AG09309 (cell line): ENCODE data around the gene ACAP3.
A peak's percentile ranks its signal among the peaks of the same experiment; 100 is the strongest.
"Not testable (repeated sequence)": the region's sequence is repeated elsewhere in the genome, so short reads cannot be mapped to it uniquely, and the experiment has no call there.

Experiments
- DNase-seq: peaks from one replicate; pipeline ENCODE4 v3.0.0-alpha.2; 2010; ENCODE audit warnings: low read depth
- H3K4me3 ChIP-seq: 2 replicates; pipeline ENCODE4 v1.5.1; 2011; ENCODE audit warnings: mild to moderate bottlenecking, low read depth, low read length, moderate library complexity; ENCODE audit not compliant: control insufficient read depth
- TF ChIP-seq, protein P1 (sequence below): IDR thresholded peaks from 2 replicates; pipeline ENCODE4 v1.5.1; 2011; ENCODE audit warnings: mild to moderate bottlenecking, low read depth, low read length, inconsistent platforms; ENCODE audit not compliant: insufficient read depth, control insufficient read depth; ENCODE audit errors: missing control alignments

ACAP3 gene

DNA sequence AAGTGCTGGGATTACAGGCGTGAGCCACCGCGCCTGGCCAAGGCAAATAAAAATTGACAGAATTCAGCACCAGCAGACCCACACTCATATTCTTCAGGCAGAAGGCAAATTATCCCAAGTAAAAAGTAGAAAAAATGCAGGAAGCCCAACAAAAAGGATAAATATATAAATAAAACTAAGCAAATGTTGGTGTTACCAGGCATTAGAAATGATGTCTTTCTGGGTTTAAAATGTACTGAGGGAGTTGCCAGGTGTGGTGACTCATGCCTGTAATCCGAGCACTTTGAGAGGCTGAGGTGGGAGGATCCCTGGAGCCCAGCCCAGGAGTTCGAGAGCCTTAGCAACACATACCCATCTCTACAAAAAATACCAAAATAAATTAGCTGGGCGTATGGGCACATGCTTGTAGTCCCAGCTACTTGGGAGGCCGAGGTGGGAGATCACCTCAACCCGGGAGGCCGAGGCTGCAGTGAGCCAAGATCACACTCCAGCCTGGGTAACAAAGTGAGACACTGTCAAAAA, 10.5 kb upstream of the ACAP3 start:
- TF ChIP-seq, protein P1, sequence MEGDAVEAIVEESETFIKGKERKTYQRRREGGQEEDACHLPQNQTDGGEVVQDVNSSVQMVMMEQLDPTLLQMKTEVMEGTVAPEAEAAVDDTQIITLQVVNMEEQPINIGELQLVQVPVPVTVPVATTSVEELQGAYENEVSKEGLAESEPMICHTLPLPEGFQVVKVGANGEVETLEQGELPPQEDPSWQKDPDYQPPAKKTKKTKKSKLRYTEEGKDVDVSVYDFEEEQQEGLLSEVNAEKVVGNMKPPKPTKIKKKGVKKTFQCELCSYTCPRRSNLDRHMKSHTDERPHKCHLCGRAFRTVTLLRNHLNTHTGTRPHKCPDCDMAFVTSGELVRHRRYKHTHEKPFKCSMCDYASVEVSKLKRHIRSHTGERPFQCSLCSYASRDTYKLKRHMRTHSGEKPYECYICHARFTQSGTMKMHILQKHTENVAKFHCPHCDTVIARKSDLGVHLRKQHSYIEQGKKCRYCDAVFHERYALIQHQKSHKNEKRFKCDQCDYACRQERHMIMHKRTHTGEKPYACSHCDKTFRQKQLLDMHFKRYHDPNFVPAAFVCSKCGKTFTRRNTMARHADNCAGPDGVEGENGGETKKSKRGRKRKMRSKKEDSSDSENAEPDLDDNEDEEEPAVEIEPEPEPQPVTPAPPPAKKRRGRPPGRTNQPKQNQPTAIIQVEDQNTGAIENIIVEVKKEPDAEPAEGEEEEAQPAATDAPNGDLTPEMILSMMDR = no peak
- peak; percentile 78 for DNase-seq
- H3K4me3 ChIP-seq = no peak overlapping the region

DNA sequence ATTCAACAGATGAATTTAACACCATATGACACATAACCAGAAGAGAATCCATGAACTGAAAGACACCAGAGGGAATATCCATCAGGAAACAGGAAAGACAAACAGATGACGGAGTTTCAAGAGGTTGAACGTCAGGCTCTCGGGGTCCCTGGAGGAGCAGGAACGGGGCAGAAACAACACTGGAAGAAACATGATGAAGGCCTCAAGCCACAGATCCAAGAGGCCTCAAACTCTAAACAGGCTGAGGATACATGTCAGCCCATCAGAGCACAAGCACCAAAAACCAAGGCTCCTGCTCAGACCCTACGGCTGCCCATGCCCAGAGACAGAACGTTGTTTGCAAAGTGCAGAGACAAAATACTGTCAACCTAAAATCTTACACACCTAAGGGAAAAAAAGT, 9.7 kb upstream of the ACAP3 start:
- TF ChIP-seq, protein P1 = no peak
- no peak for DNase-seq
- no peak overlapping the region for H3K4me3 ChIP-seq

DNA sequence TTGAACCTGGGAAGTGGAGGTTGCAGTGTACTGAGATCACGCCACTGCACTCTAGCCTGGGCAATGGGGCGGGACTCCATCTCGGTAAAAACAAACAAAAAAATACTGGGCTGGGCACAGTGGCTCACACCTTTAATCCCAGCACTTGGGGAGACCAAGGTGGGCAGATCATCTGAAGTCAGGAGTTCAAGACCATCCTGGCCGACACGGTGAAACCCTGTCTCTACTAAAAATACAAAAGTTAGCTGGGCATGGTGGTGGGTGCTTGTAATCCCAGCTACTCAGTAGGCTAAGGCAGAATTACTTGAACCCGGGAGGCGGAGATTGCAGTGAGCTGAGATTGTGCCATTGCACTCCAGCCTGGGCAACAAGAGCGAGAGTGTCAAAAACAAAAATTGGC, 8.5 kb upstream of the ACAP3 start:
- not testable (repeated sequence) for H3K4me3 ChIP-seq, DNase-seq

DNA sequence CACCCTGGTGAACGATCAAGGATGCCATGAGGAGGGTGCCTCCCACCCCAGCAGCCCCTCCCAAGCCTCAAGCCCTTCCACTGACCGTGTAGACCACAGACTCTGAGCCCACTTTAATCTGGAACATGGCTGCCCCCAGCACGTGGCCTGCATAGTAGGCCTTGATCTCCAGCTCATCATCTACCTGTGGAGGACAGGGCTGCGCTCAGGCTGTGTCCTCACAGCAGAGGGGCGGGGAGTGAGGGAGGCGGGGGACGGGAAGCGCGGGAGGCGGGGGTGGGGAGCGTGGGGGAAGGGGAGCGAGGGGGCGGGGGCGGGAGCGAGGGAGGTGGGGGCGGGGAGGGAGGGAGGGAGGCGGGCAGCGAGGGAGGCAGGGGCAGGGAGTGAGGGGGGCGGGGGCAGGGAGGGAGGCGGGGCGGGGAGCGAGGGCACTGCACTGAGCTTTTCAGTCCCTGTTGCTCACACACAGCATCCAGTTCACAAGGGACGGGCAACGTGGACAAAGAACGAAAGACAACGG, 7.8 kb upstream of the ACAP3 start:
- no peak overlapping the region for H3K4me3 ChIP-seq
- TF ChIP-seq, protein P1 = no peak
- no peak for DNase-seq

DNA sequence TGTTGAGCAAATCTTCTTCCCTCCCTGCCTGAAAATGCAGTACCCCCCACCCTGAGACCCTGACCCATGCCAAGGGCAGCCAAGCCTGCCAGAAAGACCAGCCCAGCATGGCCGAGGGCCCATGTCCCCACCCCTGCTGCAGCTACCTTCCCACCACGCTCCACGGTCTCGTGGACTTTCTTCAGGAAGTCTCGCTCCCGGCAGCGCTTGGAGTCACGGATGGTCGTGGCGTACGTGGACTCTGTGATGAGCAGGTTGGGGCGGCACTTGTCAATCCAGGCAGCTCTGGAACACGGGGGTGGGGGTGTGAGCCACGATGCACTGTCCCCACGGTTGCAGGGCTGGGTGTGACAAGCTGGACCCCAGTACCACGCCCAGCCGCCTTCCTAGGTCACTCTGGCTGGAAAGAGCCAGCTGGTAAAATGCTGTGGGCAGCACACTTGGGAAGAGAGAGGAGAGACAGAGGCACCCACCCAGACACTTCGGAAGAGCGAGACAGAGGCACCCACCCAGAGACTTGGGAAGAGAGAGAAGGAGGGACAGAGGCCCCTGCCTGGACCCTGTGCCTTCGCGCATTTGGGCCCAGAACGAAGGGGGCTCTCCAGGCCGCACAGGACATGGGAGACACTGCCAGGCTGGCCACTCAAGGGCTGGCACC, 7.1 kb upstream of the ACAP3 start:
- H3K4me3 ChIP-seq = no peak overlapping the region
- DNase-seq = no peak
- TF ChIP-seq, protein P1 = no peak

DNA sequence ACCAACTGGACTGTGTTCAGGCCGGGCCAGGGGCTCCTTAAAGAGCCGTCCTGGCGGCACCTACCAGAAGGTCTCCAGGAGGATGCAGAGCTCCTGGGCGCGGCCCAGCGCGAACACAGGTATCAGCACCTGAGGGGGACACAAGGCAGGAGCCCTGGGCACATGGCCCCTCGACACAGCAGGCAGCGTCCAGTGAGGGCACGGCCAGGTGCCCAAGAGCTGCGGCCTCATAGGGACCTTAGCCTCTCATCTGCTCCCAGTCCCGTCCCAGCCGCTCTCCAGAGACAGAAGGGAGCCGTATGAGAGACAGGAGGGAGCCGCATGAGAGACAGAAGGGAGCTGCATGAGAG, 6.5 kb upstream of the ACAP3 start:
- no peak for DNase-seq
- TF ChIP-seq, protein P1 = no peak
- no peak overlapping the region for H3K4me3 ChIP-seq

DNA sequence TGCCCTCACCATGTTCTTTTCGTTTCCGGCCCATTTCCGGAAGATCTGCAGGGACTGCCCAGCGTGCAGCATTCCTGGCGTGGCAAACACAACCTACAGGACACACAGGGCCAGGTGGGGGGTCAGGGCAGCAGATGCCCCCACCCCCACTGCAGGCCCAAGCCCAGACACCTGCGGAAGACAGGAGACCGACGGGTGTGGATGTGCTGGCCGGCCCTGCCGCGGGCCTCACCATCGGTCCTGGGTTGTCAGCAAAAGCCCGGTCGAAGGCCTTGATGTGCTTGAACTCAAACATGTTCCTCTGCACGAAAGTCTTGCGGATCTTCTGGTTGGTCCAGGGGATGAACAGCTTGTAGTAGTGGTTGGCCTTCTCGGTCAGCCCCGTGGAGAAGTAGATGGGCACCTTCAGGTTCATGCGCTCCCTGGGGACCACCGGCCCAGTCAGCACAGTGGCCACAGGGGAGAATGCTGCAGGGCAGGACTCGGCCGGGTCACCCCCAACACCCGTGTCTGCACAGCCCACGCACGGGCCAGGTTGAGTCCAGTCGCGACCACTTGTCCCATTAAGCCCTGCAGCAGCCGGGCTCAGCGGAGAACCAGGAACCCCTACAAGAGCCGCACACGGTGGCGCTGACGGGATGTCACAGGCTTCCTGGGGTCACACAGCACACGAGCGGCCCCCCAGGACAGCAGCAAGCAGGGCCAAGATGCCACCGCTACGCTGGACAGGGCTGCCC, 5.9 kb upstream of the ACAP3 start:
- TF ChIP-seq, protein P1 = no peak
- no peak overlapping the region for H3K4me3 ChIP-seq
- no peak for DNase-seq
